Stimulated activated naive CD4-positive, alpha-beta T cell treated with Interleukin-2 at 50 U/mL for 16 hours (primary cell): ENCODE measurements around the gene RARRES2.

Experiments used
- DNase-seq: peaks from one replicate; lab custom pipeline; 2025; lab: John Stamatoyannopoulos, UW

The RARRES2 gene

DNA sequence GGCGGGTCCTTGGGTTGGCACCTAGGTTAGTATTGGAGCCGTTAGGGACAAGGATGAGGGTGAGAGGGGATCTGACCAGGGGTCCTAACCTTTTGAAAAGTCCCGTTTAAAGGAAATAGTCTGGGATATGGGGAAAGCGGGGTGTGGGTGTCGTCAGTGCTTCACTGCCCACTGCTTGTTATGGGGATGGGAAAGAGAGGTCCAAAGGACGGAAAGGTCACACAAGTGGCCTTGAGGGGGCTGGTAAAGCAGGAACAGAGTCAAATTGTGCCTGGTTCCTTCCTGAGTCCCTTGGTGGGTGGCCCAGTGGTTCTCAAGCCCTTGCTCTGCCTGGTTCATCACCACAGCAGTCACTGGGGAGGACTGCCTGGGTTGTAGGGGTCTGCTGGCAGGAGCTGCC is 35.1 kb upstream of the RARRES2 start:
- DNase-seq = no peak

DNA sequence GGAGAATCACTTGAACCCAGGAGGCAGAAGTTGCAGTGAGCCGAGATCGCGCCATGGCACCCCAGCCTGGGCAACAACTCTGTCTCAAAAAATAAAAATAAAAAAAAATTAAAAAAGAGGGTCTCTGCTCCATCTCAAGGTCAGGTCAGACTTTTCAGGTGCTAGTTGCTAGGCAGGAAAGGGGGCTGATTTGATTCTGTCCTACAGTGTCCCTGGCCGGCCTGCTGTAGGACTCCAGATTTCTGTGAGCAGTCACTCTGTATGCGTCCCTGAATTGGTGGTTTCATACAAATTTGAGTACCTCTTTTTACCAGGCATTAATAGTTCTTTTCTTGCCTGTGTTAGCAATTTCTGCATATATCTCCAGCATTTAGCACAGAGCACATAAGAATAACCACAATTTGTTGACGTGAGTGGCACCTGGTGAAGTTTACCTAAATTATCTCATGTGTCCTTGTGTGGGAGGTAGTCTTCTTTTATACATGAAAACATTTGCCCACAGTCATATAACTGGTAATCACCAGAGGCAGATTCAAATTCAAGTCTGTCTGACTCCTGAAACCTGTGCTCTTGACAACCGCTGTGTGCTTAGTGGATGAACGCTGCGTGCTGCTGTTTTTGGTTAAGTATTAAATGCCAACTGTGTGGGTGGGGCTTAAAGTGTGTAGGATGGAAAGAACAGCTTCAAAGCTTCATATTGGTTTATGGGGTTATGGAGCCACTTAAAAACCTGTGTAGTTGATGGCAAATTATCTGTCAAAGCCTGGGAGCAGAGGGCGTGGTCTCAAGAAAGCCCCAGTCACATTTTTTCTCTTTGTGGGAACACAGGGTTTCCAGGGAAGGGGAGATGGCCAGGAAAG is 34.5 kb upstream of the RARRES2 start:
- peak; percentile 43 for DNase-seq

DNA sequence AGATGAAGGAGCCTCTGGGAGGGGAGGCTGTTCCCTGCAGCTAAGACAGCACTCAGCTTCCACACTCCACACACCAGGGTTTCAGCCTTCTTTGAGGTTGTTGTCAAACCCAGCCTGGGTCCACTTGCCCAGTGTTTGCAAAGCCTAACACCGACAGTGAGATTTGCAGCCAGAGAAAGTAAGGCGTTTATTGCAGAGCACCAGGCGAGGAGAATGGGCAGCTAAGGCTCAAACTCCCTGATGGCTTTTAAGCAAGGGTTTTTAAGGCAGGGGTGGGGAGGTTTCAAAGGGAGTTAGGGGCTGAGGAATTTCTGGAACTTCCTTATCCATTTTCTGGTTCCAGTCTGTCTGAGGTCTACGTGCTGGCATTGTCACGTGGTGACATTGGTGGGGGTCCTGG is 33.0 kb upstream of the RARRES2 start:
- DNase-seq = no peak

DNA sequence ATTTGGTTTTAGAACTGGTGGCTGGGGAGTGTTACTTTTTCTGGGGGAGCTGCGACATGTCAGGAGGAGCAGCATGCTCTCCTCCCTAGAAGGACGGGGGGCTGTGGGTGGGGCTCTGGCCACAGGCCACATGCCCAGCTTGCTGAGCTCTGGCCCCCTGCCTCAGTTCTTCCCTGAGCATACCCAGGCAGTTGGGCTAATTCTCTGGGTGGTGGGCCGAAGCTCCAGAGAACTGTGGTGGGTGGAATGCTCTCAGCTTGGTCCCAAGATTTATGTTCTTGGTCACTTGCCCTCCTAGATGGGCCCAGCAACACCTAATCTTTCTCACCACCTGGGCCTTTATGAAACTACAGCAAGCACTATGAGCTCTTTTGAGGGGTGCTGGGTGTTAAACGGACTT is 32.6 kb upstream of the RARRES2 start:
- DNase-seq = no peak

DNA sequence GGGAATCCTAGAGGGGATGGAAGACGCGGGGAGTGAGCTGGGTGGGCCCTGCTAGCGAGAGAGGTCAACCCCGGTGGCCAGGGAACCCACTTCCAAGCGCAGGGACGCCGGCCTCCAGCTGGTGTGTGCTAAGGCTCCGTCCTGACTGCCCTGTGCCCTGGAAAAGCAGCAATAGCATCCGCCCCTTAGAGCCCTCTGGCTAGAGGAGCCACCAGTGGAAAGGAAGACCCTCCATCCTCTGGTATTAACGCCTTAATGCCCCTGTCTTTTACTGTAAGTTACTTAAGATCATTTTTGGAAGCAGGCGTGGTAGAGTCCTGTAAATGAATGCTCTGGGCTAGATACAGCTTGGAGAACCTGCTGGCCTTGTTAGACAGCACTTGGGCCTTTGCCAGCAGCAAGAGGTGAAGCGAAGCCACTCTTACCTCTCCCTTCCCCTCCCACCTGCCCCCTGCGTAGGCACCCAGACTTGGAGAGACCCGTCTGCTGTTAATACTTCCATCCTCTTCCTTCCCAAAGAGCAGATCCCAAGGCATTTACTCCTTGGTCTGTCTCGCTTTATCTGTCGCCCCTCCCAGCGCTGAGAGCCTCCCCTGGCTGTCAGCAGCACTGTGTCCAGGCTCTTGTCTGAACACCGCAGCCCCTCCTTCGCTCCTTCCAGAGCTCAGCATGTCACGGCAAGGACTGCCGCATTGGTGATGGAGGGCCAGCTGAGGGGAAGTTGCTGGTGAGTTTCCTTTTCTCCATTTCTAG is 31.8 kb upstream of the RARRES2 start:
- DNase-seq = no peak

DNA sequence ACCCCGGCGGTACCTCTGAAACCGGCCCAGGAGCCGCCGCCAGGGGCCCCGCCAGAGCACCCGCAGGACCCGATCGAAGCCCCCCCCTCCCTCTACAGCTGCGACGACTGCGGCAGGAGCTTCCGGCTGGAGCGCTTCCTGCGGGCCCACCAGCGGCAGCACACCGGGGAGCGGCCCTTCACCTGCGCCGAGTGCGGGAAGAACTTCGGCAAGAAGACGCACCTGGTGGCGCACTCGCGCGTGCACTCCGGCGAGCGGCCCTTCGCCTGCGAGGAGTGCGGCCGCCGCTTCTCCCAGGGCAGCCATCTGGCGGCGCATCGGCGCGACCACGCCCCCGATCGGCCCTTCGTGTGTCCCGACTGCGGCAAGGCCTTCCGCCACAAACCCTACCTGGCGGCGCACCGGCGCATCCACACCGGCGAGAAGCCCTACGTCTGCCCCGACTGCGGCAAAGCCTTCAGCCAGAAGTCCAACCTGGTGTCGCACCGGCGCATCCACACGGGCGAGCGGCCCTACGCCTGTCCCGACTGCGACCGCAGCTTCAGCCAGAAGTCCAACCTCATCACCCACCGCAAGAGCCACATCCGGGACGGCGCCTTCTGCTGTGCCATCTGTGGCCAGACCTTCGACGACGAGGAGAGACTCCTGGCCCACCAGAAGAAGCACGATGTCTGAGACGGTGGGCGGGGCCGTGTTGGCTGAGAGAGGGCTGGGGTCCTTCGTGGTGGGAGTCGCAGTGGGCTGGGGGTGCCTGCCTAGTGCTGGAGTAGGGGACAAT is 31.0 kb upstream of the RARRES2 start:
- DNase-seq = no peak

DNA sequence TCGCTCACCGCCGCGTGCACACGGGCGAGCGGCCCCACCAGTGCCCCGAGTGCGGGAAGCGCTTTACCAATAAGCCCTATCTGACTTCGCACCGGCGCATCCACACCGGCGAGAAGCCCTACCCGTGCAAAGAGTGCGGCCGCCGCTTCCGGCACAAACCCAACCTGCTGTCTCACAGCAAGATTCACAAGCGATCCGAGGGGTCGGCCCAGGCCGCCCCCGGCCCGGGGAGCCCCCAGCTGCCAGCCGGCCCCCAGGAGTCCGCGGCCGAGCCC is 30.5 kb upstream of the RARRES2 start:
- no peak for DNase-seq

DNA sequence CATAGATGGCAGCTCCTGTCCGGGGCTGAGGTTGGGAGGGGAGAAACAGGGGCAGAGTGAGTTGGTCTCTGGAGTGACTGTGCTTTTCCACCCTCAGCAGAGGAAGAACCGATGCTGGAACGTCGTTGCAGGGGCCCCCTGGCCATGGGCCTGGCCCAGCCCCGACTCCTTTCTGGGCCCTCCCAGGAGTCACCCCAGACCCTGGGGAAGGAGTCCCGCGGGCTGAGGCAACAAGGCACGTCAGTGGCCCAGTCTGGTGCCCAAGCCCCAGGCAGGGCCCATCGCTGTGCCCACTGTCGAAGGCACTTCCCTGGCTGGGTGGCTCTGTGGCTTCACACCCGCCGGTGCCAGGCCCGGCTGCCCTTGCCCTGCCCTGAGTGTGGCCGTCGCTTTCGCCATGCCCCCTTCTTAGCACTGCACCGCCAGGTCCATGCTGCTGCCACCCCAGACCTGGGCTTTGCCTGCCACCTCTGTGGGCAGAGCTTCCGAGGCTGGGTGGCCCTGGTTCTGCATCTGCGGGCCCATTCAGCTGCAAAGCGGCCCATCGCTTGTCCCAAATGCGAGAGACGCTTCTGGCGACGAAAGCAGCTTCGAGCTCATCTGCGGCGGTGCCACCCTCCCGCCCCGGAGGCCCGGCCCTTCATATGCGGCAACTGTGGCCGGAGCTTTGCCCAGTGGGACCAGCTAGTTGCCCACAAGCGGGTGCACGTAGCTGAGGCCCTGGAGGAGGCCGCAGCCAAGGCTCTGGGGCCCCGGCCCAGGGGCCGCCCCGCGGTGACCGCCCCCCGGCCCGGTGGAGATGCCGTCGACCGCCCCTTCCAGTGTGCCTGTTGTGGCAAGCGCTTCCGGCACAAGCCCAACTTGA is 29.9 kb upstream of the RARRES2 start:
- DNase-seq = no peak

DNA sequence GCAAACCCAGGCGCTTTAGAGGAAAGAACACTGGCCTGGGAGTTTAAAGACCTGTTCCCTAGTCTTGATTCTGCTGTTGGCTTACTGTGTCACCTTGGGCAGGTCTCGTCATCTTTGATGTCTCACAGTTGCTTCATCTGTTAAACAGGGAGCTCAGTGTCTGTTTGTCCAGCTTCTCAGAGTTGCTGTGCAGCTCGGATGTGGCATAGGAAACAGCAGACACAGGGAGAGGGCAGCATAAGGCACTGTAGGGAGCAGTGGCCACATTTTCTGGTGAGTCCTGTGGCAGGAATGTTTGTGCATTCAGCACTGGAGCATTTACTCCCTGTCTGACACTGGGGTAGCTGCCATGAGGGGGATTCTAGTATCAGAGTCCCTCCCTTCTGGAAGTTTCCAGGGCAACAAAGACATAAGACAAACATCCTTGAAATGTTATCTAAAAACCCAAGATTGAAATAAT is 29.2 kb upstream of the RARRES2 start:
- no peak for DNase-seq

DNA sequence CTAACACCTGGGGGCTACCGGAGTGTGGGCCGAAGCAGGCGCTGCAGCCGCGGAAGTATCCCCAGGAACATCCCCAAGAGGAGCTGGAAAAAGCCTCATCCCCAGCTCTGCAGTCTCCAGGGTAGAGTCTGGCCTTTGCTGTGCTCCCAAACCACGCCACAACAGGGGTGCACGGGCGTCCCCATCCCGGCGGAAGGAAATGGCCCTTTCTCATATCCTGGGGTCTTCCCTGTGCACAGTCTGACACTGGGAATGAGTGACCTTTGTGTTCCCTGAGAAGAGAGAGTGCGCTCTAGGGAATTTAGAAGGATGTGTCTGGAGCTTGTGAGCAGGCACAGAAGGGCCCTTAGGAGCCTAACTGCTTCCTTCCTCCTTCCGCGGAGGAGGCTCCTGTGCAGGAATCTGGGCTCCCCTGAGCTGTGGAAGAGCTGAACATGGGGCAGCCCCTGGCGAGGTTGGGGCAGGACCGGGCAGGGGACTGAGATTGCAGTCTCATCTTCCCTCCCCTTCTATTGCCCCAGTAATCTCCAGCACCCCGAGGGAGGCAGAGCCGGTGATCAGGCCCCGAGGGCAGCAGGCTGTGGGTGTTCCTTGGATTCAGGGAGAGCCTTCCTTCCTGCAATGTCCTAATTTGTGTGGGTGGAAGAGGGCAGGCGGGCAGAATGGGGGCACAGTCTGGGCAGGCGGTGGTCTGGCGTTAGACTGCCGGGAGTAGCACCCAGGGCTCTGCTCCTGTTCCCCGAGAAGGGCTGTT is 28.5 kb upstream of the RARRES2 start:
- no peak for DNase-seq

DNA sequence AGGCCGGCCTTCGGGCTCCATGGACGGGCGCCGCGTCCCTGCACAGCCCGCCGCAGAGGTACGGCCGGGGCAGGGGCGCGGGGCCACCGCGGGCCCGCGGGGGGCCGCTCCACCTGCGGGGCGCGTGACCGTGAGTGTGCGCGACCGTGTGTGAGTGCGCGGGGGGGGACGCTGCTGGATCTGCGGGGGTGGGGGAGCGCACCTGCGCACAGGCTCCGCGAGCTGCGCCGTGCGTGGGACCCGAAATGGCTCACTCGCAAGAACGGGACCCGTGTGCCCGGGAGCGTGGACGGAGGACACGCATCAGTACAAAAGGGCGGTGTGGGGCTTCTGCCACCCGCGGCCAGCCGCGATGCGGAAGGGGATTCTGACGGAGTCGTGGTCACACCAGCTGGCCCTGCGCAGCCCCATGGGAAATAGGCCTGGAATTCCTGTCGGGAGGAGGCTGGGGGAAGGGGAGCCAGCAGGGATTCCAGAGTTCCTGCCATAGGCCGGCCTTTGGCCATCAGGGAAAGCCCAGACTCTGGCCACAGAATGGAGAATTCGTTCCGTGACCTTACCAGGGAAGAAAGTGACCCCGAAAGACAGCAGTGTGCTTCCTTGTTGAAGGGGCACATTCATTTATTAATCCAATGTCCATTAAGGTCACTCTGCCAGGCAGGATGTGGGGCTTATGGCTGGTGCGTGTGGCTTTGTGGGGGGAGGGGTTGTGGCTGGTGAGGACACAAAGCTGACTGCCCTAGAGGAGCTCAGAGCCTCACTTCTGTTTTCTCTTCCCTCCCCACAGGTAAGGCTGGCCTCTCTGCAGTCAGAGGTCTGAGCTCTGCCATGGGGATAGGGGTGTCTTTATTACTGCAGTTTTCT is 27.7 kb upstream of the RARRES2 start:
- peak; percentile 73 for DNase-seq

DNA sequence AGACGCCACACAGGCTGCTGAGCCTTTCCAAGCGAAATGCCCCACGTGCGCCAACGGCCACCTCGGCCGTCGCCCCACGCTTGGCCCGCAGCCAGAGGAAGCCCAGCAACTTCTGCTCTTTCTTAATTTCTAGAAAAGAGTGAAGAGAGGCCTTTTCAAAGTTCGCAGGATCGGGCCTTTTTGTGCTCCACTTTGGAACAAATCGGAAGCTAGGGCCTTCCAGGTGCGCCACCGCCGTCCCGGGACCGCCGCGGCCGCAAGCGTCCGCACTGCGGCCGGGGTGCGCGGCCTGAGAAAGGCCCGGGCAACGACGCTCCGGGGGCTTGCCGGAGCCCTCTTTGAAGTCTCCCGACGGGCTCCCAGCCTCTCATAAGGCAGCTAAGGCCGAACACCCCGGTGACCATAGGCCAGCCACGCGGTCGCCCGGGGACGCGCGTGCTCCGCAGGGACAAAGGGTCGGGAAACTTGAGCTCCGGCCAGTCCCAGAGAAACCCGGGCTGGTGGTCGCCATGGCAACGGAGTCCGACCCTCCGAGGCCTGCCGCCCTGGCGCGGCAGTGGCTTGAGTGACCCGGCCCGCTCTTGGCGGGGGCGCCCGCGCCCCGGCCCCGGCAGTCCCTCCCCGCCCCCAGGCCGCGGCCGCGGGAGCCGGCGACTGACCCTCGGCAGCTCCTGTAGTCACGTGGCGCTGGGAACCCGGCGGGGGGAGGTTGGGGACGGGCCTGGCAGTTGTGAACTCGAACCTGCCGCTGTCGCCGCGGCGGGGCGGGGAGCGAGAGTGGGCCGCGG is 26.9 kb upstream of the RARRES2 start, which contains the start of gene REPIN1:
REPIN1 (plus strand) TSS at position 727 of the 788 bp plus-strand sequence. CDS start 890 bp downstream, outside the sequence.
- DNase-seq = peak; percentile 72

DNA sequence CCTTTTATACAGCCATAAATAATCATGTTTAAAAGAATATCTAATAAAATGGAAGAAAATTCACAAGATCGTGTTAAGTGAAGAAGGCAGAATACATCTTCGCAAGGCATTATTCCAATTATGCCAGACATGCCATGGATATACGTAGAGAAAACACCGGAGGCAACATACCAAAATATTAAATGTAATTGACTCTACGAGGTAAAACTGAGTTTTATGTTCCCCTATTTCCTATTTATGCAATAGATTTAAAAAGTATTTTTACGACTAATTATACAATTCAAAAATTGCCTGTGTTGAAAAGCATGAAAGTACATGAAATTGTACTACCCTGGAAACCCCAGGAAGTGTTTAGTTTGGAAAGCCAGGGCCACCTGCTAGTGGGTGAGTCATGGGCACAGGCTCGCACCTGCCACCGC is 26.3 kb upstream of the RARRES2 start:
- no peak for DNase-seq

DNA sequence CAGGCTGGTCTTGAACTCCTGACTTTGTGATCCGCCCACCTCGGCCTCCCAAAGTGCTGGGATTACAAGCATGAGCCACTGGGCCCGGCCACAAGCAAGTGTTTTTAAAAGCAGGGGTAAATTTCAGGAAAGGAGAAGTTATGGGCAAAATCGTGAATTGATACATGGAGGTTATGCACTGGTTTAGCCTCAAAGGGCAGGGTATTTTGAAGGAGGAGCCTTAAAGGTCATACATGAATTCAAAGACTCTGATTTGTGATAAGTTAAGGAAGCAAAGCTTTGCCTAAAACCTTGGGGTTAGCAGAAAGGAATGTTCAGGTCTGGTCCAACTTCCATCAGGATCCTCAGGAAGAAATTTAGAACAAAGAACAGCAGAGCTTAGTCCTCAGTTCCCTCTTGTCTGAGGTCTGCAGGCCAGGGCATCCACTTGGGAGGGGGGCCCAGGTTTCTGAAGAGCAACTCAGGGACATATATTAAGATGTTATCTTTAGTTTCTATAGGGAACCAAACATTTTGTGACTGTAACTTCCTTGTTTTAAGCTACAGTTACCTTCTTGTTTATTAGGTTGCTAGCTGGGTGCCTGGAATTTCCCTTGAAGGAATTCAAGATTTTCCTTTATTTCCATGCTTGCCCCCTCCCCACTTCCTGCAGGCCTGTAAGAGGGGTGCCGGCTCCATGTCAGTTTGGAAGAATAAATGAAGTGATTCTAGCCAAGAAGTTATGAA is 24.4 kb upstream of the RARRES2 start:
- DNase-seq = no peak

DNA sequence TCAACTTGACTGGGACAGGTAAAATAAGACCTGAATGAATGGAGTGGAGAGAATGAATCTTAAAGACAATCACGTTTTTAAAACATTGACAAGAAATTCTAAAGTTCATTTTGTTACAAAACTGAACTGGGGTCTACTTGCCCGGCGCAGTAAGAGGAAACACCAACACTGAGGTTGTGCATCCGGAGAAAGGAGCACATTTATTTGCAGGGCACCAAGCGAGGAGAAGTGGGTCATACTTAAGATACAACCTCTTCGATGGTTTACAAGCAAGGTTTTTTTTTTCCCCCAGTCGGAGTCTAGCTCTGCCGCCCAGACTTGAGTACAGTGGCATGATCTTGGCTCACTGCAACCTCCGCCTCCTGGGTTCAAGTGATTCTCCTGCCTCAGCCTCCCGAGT is 23.8 kb upstream of the RARRES2 start:
- no peak for DNase-seq

DNA sequence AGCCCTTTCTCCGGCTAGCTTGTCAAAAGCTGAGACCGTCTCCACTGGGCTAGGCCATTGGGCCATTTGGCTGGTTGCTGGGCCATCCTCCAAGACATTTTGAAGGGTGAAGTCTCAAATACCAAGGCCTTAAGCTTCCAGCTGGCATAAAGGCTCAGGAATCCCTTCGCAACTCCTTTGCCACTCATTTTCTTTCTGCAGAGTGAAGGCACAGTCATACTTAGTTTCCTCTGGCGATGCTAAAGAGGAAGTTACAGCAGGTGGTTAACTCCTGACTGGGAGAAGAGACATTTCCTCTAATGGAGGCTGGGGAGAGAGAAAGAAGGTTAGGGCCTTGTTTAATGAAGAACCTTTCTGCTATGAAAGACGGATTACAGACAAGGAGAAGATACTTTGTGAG is 22.4 kb upstream of the RARRES2 start:
- DNase-seq = no peak

DNA sequence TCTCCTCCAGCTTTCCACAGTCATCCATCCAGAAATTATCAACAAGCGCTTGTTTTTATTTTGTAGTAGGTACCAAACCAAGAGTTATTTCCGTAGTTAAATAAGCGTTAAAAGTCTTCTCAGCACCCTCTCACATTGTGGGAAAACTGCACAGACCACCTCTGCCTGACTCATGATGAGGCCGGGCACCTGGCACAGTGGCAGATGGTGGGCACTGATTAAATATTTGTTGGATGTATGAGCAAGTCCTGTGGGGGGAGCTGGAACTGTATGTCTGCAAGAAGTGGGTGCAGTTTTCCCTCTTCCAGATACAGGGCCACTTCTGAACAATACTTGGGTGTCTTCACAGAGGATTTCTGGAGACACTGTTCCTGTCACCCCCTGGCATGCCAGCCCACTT is 21.9 kb upstream of the RARRES2 start:
- no peak for DNase-seq
